ENCODE measurements around the gene SLC1A7.

The SLC1A7 gene

DNA sequence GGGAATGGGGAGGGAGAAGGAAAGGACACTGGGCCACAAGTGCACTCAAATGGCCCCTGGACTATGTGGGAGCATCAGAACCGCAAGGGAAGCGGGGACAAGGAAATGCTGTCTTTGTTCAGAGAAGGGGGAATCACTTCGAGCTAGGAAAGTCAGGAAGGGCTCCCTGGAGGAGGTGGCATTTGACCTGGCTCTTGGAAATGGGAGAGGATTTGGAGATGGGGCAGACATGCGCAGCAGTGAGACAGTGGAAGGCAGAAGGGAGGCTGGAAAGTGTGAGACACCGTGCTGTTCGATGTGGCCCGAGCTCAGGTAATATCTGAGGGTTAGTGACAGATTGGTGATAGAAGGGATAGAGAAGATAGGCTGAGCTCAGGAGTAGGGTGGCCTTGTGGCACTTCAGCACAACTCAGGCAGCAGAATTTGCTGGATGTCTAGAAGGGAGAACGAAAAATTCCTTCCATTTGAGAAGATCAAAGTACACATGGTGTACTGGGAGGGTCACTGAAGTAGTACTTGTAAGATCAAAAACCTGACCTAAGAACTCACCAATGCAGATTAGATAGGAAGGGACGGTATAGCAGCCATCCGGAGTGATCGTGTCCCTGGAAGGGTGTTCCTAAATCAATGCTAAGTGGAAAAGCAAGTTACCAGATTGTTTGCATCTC, 25.4 kb downstream of the SLC1A7 start:
- Histone ChIP-seq H3K27me3 (replicated peaks; ENCODE audit: control insufficient read depth, insufficient read depth, low read length) (no peaks in the 10 kb centered on the region; the same call in 1 of the 2 replicates), H3K4me3 (replicated peaks; ENCODE audit: low read depth, low read length) (no peak overlapping the region), H3K36me3 (ENCODE audit: control insufficient read depth, insufficient read depth, low read length) (no peaks in the 10 kb centered on the region)
- no peak for TF ChIP-seq CTCF (IDR thresholded peaks at IDR 0.05; ENCODE audit: insufficient read depth, low read length, poor library complexity, severe bottlenecking)
- DNase-seq (ENCODE audit: extremely low read depth, insufficient read length) = no peak

DNA sequence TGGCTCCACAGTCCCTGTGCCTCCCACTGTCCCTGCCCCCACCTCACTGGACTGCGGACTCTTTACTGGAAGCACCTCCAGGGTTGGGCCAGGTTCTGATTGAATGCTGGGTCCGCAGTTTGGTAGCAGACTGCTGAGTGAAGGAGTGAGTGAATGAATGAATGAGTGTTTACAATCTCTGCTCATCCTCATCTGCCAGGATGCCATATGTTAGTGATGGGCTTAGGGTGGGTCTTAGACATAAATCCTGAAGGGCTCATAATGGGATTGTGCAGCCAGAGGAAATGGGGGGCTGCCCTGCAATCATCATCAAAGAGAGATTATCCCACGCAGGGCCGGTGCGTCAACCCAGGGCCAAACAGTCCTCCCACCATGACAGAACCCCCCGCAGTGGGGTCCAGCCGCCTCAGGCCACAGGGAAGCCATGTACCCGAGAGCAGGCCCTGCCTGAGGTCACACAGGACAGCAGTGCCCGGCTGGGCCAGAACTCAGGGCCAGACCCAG, 26.1 kb downstream of the SLC1A7 start:
- no peaks in the 10 kb centered on the region for H3K36me3 ChIP-seq (ENCODE audit: control insufficient read depth, insufficient read depth, low read length)
- DNase-seq (ENCODE audit: extremely low read depth, insufficient read length) = no peak
- no peak overlapping the region for H3K4me3 ChIP-seq (replicated peaks; ENCODE audit: low read depth, low read length)
- H3K27me3 ChIP-seq (replicated peaks; ENCODE audit: control insufficient read depth, insufficient read depth, low read length) = no peaks in the 10 kb centered on the region; the same call in 1 of the 2 replicates
- TF ChIP-seq CTCF (IDR thresholded peaks at IDR 0.05; ENCODE audit: insufficient read depth, low read length, poor library complexity, severe bottlenecking) = no peak

GRCh38 chr1:53115403-53116306, 26.8 kb downstream of the SLC1A7 start:
- no peak overlapping the region for H3K4me3 ChIP-seq (replicated peaks; ENCODE audit: low read depth, low read length)
- H3K36me3 ChIP-seq (ENCODE audit: control insufficient read depth, insufficient read depth, low read length) = no peaks in the 10 kb centered on the region
- no peak for TF ChIP-seq CTCF (IDR thresholded peaks at IDR 0.05; ENCODE audit: insufficient read depth, low read length, poor library complexity, severe bottlenecking)
- no peaks in the 10 kb centered on the region; the same call in 1 of the 2 replicates for H3K27me3 ChIP-seq (replicated peaks; ENCODE audit: control insufficient read depth, insufficient read depth, low read length)
- no peak for DNase-seq (ENCODE audit: extremely low read depth, insufficient read length)

GRCh38 chr1:53114581-53115400, 27.6 kb downstream of the SLC1A7 start:
- no peaks in the 10 kb centered on the region for H3K36me3 ChIP-seq (ENCODE audit: control insufficient read depth, insufficient read depth, low read length)
- H3K27me3 ChIP-seq (replicated peaks; ENCODE audit: control insufficient read depth, insufficient read depth, low read length) = no peaks in the 10 kb centered on the region
- TF ChIP-seq CTCF (IDR thresholded peaks at IDR 0.05; ENCODE audit: insufficient read depth, low read length, poor library complexity, severe bottlenecking) = no peak
- no peak for DNase-seq (ENCODE audit: extremely low read depth, insufficient read length)
- H3K4me3 ChIP-seq (replicated peaks; ENCODE audit: low read depth, low read length) = no peak overlapping the region

DNA sequence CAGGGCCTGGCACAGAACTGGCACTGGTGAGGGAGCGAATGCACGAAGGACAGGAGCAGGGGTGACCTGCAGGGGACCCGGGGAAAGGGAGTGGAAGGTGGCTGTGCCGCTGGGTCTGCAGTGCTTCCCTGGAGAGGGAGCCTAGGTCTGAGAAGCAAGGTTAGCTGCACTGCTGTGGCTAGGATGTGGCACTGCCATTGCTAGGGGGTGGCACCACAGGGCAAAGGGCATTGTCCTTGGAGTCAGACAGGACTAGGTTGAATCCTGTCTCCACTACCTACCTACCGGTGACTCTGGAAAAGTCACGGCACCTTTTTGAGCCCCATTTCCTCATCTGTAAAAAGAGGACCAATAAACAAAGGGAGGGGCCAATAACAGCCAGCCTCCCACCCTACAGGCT, 28.3 kb downstream of the SLC1A7 start:
- Histone ChIP-seq H3K27me3 (replicated peaks; ENCODE audit: control insufficient read depth, insufficient read depth, low read length) (no peaks in the 10 kb centered on the region), H3K36me3 (ENCODE audit: control insufficient read depth, insufficient read depth, low read length) (no peaks in the 10 kb centered on the region), H3K4me3 (replicated peaks; ENCODE audit: low read depth, low read length) (no peak overlapping the region)
- DNase-seq (ENCODE audit: extremely low read depth, insufficient read length) = no peak
- no peak for TF ChIP-seq CTCF (IDR thresholded peaks at IDR 0.05; ENCODE audit: insufficient read depth, low read length, poor library complexity, severe bottlenecking)

All from GM06990 (cell line).